Keratinocyte (primary cell): Measurements from ENCODE around the gene SARS1. TPM values are rescaled to one million over a fixed set of nuclear protein-coding genes. Genes with fewer than 3 reads are reported as not detected.

Experiments
- DNase-seq: peaks from one replicate; pipeline ENCODE4 v3.0.0-alpha.2; 2011; ENCODE audit warnings: low read depth, missing footprints, low spot score
- FAIRE-seq: peaks from 2 replicates; lab custom pipeline; 2011; peaks lifted over from hg19 to GRCh38; lab: Jason Lieb, UNC
- H2AFZ ChIP-seq: 2 replicates; pipeline ENCODE4 v1.6.0; 2012; ENCODE audit warnings: low read length, control low read depth, inconsistent platforms; ENCODE audit not compliant: control insufficient read depth
- H3K27ac ChIP-seq: 2 replicates; pipeline ENCODE4 v1.5.1; 2011; ENCODE audit warnings: low read length; ENCODE audit not compliant: control insufficient read depth, insufficient read depth
- H3K27me3 ChIP-seq: 3 replicates; pipeline ENCODE4 v1.6.0; 2011; ENCODE audit warnings: low read length; ENCODE audit not compliant: control insufficient read depth, insufficient read depth; ENCODE audit errors: extremely low read depth
- H3K36me3 ChIP-seq, 2 experiments: 2 replicates in 1 of 2; 3 replicates in 1 of 2; pipeline ENCODE4 v1.5.1; 2011; ENCODE audit warnings: low read length in 2 of 2, mild to moderate bottlenecking in 1 of 2; ENCODE audit not compliant: control insufficient read depth in 2 of 2, insufficient read depth in 2 of 2; ENCODE audit errors: extremely low read depth in 1 of 2
- H3K4me1 ChIP-seq: 3 replicates; pipeline ENCODE4 v1.5.1; 2011; ENCODE audit warnings: low read length; ENCODE audit not compliant: control insufficient read depth, insufficient read depth; ENCODE audit errors: extremely low read depth
- H3K4me2 ChIP-seq: 3 replicates; pipeline ENCODE4 v1.6.0; 2011; ENCODE audit warnings: low read depth, low read length; ENCODE audit not compliant: control insufficient read depth, insufficient read depth; ENCODE audit errors: extremely low read depth
- H3K4me3 ChIP-seq, 3 experiments: fragments of 200-600 bp in 1 of 3; sonication (generic) in 1 of 3; 2 replicates in 2 of 3; 3 replicates in 1 of 3; pipeline ENCODE4 v1.5.1; 2011 to 2016; ENCODE audit warnings: low read length in 3 of 3, mild to moderate bottlenecking in 3 of 3, control low read depth in 2 of 3, inconsistent platforms in 1 of 3, low read depth in 1 of 3, mixed read lengths in 1 of 3, mixed run types in 1 of 3, moderate library complexity in 1 of 3; ENCODE audit not compliant: control insufficient read depth in 2 of 3, insufficient read depth in 2 of 3; ENCODE audit errors: extremely low read depth in 1 of 3
- H3K79me2 ChIP-seq: 2 replicates; pipeline ENCODE4 v1.6.0; 2012; ENCODE audit warnings: low read length; ENCODE audit not compliant: control insufficient read depth, insufficient read depth
- H3K9ac ChIP-seq: 3 replicates; pipeline ENCODE4 v1.6.0; 2011; ENCODE audit warnings: low read length; ENCODE audit not compliant: control insufficient read depth, insufficient read depth; ENCODE audit errors: extremely low read depth
- H3K9me1 ChIP-seq: 3 replicates; pipeline ENCODE4 v1.6.0; 2011; ENCODE audit warnings: low read length; ENCODE audit not compliant: control insufficient read depth, insufficient read depth; ENCODE audit errors: extremely low read depth
- H3K9me3 ChIP-seq: 2 replicates; pipeline ENCODE4 v1.5.1; 2012; ENCODE audit warnings: low read depth, low read length; ENCODE audit not compliant: control insufficient read depth
- H4K20me1 ChIP-seq: 3 replicates; pipeline ENCODE4 v1.6.0; 2011; ENCODE audit warnings: low read length; ENCODE audit not compliant: control insufficient read depth, insufficient read depth; ENCODE audit errors: extremely low read depth
- EZH2 ChIP-seq: IDR thresholded peaks from one replicate; pipeline ENCODE4 v1.6.1; 2012; ENCODE audit warnings: inconsistent platforms, mild to moderate bottlenecking, low read length, moderate library complexity
- dilution Hi-C: fragments of 300-500 bp; cut with MboI; formaldehyde crosslinking; loops from one replicate; pipeline ENCODE4 v1.7.0; 2020; ENCODE audit warnings: low sequenced_read_pairs; ENCODE audit not compliant: extremely low pct_ligation_motif_present
- polyA plus RNA-seq, 5 experiments: library from polyadenylated mRNA; depleted of rRNA in 3 of 5; stranded (reverse) in 3 of 5; stranded (forward) in 1 of 5; unstranded in 1 of 5; fragments of >200 nt; gene quantifications; 1 replicate in 1 of 5; 2 replicates in 3 of 5; 3 replicates in 1 of 5; pipeline versions ENCODE4 v1.2.1 to v1.2.3, GENCODE V29; 2011 to 2012; ENCODE audit warnings: missing spikeins in 2 of 5, low read depth in 1 of 5, low replicate concordance in 1 of 5
- TF ChIP-seq, protein P1 (sequence below), 3 experiments: IDR thresholded peaks in 1 of 3; conservative IDR thresholded peaks in 1 of 3; optimal IDR thresholded peaks in 1 of 3; 2 replicates in 2 of 3; 3 replicates in 1 of 3; pipeline versions ENCODE3 to v1.5.1; 2011; ENCODE audit warnings: low read length in 3 of 3, mild to moderate bottlenecking in 3 of 3, moderate library complexity in 2 of 3, control low read depth in 1 of 3, inconsistent platforms in 1 of 3; ENCODE audit not compliant: insufficient read depth in 2 of 3; ENCODE audit errors: extremely low read depth in 1 of 3

The SARS1 gene
- polyA plus RNA-seq, 1 donor (not counting 4 experiments of a cell fraction or from before 2014, with no cell fraction given): 203 TPM

DNA sequence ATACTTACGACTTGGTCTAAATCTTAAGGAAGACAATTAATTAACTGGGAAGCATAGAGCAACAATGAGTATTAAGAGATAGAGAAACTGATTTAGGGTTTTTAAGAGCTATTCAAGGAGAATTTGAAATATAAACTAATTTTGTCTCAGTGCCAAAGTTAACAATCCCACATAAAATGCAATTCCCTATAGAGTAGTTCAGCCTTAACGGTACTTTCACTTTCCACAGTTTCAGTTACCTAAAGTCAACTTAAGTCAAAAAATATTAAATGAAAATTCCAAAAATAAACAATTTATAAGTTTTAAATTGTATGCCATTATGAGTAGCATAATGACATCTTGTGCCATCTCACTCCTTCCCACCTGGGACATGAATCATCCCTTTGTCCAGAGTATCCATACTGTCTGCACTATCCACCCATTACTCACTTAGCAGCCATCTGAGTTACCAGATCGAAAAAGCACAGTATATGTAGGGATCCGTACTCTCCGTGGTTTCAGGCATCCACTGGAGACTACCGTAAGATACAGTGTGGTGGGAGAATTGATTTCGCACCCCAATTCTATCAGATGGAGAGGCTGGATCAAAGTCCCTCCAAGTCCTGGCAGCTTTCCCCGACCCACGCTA lies 4.8 kb upstream of the SARS1 start:
- no peak overlapping the region for H3K4me3 ChIP-seq
- DNase-seq (no peak), FAIRE-seq (peak; percentile 53)
- H3K27ac ChIP-seq: peak overlapping the region; percentile 48
- H2AFZ ChIP-seq: peak overlapping the region; percentile 32
- H3K9me3 ChIP-seq: no peaks in the 10 kb centered on the region
- no peaks in the 10 kb centered on the region for H4K20me1 ChIP-seq
- peaks cover 37% of the 10 kb centered on the region for H3K4me1 ChIP-seq
- peak overlapping the region; percentile 3 for H3K4me2 ChIP-seq
- dilution Hi-C loops: no loop called here
- H3K9ac ChIP-seq: no peak overlapping the region
- H3K27me3 ChIP-seq: no peaks in the 10 kb centered on the region
- no peaks in the 10 kb centered on the region for H3K9me1 ChIP-seq
- TF ChIP-seq, protein P1, sequence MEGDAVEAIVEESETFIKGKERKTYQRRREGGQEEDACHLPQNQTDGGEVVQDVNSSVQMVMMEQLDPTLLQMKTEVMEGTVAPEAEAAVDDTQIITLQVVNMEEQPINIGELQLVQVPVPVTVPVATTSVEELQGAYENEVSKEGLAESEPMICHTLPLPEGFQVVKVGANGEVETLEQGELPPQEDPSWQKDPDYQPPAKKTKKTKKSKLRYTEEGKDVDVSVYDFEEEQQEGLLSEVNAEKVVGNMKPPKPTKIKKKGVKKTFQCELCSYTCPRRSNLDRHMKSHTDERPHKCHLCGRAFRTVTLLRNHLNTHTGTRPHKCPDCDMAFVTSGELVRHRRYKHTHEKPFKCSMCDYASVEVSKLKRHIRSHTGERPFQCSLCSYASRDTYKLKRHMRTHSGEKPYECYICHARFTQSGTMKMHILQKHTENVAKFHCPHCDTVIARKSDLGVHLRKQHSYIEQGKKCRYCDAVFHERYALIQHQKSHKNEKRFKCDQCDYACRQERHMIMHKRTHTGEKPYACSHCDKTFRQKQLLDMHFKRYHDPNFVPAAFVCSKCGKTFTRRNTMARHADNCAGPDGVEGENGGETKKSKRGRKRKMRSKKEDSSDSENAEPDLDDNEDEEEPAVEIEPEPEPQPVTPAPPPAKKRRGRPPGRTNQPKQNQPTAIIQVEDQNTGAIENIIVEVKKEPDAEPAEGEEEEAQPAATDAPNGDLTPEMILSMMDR (optimal IDR thresholded peaks at IDR 0.05 in 1 of 3, IDR thresholded peaks at IDR 0.05 in 1 of 3, conservative IDR thresholded peaks at IDR 0.05 in 1 of 3; ENCODE audit: extremely low read depth in 1 of 3, insufficient read depth in 2 of 3, low read length in 3 of 3): no peak
- TF ChIP-seq EZH2: no peak
- H3K36me3 ChIP-seq: no peaks in the 10 kb centered on the region
- peaks cover 2% of the 10 kb centered on the region for H3K79me2 ChIP-seq

DNA sequence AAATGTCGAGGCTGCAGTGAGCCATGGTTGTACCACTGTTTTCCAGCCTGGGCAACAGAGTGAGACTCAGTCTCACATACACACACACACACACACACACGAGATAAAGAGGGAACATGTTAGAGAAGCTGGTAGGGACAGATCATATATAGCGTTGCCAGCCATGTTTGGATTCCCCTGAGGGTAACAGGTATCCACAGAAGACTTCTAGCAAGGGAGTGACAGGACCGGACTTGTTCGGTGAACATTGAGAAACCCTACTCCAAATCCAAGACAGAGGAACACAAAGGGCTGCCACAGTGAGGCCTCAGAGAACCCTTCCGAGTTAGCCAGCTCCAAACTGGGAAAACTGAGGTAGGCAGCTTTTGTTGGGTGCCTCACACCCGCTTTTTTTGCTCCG lies 3.7 kb upstream of the SARS1 start:
- peaks cover 38% of the 10 kb centered on the region for H3K4me1 ChIP-seq
- H3K36me3 ChIP-seq: peaks cover 0 to 2% of the 10 kb centered on the region in 2 experiments
- TF ChIP-seq, protein P1 (optimal IDR thresholded peaks at IDR 0.05 in 1 of 3, IDR thresholded peaks at IDR 0.05 in 1 of 3, conservative IDR thresholded peaks at IDR 0.05 in 1 of 3; ENCODE audit: extremely low read depth in 1 of 3, insufficient read depth in 2 of 3, low read length in 3 of 3): peak in 1 of 3 experiments; percentile 18
- TF ChIP-seq EZH2: no peak
- peak overlapping the region; percentile 73 for H3K4me2 ChIP-seq
- H3K79me2 ChIP-seq: peaks cover 13% of the 10 kb centered on the region
- dilution Hi-C loops: no loop called here
- H4K20me1 ChIP-seq: no peaks in the 10 kb centered on the region
- no peaks in the 10 kb centered on the region for H3K9me3 ChIP-seq
- DNase-seq (no peak), FAIRE-seq (peak; percentile 85)
- H3K4me3 ChIP-seq: peak overlapping the region in 1 of 3 experiments; percentile 35
- peak overlapping the region; percentile 81 for H2AFZ ChIP-seq
- H3K27me3 ChIP-seq: no peaks in the 10 kb centered on the region
- no peaks in the 10 kb centered on the region for H3K9me1 ChIP-seq
- peak overlapping the region; percentile 26 for H3K9ac ChIP-seq
- H3K27ac ChIP-seq: peak overlapping the region; percentile 48
